ENCODE measurements around the gene EGLN1.

Gene EGLN1

DNA sequence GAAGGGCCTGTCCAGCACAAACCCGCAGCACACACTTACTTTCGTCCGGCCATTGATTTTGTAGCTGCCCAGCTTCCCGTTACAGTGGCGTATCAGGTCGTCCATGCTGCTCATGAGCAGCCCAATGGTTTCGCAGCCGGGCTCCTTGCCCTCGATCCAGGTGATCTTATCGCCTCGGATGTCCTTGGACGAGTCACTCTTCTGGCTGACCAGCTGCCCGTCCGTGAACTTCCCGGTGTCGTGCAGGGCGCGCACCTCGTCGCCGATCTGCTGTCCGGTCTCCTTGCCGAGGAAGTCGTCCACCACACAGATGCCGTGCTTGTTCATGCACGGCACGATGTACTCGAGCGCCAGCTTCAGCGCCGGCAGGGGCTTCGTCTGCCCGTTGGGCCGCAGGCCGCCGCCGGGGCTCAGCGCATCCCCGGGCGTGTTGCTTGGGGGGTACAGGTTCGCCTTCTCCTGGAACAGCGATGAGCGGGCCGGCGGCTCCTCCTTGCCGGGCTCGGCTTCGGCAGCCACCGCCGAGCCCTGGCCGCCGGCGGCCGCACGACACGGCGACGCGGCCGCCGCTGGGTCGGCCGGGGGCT is 1.0 kb downstream of the EGLN1 start:
- DNase-seq (ENCODE audit: low read depth) = peak; percentile 39

DNA sequence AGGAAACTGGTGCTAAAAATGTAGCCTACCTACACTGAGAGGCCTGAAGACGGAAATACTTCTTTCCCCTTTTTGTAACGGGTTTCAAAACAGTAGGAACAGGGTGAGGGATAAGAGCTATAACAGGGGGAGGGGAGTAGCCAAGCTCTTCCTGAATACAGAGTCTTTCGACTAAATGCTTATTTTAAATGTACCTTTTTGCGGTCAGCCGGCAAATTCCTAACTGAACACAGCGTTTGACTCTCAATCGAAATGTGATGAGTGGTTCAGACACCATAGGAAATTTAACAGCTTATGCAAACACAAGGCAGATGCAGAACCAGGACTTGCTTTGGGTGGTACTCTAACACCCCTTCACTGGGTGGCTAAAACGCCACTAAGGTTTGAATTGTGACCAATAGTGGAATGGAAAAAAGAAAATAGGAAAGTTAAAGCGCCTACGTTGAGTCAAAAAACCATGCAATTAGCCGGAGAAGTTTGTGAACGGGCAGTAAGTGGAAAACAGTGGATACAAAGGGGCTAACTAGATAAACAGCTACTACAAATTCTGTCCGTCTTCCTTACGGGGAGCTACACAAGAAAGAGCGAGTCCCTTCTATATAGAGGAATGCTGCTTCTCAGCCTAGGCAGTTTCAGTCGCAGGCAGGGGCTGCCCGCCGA is 1.7 kb downstream of the EGLN1 start:
- DNase-seq (ENCODE audit: low read depth) = no peak

DNA sequence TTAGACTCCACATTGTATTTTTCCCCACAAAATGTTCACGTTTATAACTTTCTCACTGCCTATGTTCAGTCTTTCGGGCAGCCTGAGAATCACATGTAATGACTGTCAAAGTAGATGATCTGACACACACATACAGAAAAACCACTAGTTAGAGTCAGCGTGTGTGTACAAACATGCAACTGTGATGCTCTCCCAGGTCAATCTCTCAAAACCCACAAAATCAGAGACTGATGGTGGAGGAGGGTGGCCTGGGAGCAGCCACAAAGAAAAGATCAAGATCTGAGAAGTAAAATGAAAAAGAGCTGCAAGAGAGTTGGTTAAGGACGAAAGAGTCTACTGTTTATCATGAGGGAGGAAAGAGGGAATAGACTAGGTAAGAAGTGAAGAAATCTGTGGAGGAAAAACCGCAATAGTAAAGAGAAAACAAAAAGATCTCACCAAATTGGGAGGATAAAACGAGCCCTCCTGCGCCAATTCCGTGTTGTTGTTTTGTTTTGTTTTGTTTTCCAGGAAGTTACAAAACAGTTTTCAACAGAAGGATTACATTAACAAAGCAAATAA is 2.3 kb downstream of the EGLN1 start:
- DNase-seq (ENCODE audit: low read depth) = no peak

DNA sequence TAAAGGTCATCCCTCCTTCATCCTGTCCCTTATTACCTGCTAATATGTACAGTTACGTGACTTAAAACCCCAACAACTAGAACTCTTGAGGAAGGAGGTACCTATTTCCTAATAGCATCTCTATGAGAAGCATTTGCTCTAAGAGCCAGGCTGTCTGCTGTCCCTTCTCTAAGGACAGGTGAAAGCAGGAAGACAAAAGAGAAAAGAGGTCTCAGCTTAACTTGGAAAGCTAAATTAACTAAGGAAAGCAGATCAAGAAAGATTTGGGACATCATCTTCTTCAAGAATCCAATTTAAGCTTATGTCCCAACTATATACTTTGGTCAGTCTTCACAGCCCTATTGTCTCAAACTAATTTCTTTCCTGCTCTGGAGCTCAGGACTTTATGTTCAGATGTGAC is 2.9 kb downstream of the EGLN1 start:
- no peak for DNase-seq (ENCODE audit: low read depth)

DNA sequence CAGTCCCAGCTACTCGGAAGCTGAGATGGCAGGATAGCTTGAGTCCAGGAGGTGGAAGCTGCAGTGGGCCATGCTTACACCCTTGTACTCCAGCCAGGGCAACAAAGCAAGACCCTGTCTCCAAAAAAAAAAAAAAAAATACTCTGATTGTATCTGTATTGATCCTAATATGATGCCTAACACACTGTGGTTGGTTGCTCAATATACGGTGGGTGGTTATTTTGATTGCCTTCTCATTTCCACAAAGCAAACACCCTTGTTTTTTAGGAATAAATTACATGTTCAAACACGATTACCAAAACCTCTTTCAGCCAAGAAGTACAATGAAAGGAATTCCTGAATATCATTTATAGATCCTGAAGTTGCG is 3.4 kb downstream of the EGLN1 start:
- no peak for DNase-seq (ENCODE audit: low read depth)

DNA sequence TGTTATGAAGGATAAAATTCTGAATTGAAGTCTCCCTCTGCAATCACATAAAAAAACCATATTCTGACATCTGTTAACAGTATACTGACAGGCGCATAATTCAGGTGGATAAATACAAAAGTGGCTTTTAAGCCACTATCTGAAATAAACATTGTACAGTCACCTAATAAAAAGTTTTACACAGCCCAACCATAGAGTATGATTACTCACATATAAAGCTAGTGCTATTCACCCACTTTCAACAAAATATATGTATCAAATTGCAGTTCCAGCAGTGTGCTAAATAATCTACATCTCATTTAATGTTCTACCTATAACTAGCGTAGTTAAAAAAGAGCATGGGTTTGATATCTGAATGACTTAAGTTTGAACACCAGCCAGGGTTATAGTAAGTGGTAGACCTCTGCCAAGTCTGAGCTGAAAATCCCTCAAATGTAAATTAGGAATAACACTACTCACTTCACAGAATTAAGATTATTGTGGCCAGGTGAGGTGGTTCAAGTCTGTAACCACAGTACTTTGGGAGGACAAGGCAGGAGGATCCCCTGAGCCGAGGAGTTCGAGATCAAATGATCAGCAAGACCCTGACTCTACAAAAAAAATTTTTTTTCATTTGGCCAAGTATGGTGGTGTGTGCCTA is 3.9 kb downstream of the EGLN1 start:
- no peak for DNase-seq (ENCODE audit: low read depth)

DNA sequence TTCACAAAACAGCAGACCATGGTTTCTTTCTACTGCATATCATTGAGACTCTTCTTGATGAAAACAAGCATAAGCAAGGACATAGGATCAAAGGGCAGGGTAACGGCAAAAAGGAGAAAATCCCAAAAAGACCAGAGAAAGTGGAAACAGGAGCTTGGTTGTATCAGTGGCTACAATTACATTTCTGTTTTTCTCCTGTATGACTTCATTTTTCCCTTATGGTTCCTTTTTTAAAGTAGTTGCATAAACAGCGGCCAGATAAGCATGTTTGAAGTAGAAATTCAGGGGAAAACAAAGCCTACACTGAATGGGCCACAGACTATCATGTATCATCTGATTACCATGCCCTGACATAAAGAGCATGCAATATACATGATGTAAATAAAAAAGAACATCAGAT is 4.6 kb downstream of the EGLN1 start:
- DNase-seq (ENCODE audit: low read depth) = no peak

DNA sequence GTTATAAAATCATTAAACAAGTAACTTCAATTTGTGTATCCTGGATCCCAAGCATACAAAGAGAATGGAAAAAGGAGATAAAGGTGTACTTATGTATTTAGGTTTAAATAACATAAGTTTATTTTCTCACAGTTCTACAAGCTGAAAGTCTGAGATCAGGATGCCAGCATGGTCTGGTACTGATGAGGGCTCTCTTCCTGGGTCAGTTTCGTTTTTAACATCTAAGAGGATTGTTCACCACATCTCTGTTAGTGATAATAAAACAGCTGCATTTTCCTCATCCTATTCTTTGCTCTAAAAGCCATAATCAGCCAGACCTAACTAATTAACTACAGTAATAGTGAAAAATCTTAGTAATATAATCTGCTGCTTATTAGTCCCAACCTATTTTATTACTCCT is 5.2 kb downstream of the EGLN1 start:
- DNase-seq (ENCODE audit: low read depth) = peak; percentile 26

DNA sequence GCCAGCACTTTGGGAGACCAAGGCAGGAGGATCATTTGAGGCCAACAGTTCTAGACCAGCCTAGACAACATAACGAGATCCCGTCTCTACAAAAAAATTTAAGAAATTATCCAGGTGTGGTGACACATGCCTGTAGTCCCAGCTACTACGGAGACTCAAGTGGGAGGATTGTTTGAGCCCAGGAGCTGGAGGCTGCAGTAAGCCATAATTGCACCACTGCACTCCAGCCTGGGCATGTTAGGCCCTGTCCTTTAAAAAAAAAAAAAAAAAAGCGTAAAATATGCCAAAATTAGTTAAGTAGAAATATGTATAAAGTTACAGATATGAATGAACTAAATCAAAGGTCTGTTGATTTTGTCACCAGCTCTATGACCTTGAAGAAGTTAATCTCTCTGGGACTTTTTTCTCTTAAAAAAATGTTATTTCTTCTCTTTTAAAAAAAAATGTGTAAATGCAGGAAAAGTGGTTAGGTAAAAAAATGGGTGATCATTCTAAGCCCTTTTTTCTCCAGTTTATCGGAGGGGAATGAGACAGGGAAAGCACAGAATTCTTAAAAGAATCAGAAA is 7.0 kb downstream of the EGLN1 start:
- DNase-seq (ENCODE audit: low read depth) = no peak

DNA sequence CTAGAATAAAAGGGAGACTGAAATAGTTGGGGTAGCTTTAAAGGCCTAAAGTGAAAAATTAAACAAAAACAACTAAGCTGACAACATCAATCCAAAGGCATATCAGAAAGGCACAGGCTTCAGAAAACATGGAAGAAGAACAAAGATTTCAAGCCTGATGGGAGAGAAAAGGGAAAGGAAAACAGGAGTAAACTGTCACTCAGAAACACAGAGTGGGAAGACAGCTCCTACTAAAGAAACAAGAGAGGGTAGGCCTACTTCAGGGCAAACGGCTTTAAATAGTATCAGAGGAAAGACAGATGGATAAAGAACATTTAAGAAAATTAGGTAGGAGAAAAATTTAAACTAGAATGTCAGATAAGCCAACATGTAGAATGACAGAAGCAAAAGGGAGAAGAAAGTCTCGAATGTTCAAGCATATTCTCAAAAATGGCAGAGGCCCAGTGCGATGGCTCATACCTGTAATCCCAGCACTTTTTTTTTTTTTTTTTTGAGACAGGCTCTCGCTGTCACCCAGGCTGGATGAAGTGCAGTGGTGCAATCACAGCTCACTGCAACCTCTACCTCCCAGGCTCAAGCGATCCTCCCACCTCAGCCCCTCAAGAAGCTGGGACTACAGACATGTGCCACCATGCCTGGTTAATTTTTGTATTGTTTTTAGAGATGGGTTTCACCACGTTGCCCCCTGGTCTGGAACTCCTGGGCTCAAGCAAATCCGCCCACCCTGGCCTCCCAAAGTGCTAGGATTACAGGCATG is 7.6 kb downstream of the EGLN1 start:
- DNase-seq (ENCODE audit: low read depth) = no peak

DNA sequence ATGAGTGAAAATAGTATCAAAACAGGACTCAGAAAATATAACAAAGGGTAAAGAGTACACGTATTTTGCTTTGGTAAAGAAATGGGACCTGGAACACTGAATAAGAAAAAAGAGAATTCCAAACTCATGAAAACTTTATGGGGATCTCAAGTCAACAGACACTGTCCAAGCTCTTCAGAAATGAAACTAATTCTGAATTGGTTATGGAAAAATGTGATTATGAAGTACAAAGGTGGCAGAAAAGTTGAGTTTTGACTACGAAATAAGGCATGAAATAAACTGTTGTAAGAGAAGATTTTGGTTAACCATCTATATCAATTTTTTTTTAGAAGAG is 8.4 kb downstream of the EGLN1 start:
- DNase-seq (ENCODE audit: low read depth) = no peak

DNA sequence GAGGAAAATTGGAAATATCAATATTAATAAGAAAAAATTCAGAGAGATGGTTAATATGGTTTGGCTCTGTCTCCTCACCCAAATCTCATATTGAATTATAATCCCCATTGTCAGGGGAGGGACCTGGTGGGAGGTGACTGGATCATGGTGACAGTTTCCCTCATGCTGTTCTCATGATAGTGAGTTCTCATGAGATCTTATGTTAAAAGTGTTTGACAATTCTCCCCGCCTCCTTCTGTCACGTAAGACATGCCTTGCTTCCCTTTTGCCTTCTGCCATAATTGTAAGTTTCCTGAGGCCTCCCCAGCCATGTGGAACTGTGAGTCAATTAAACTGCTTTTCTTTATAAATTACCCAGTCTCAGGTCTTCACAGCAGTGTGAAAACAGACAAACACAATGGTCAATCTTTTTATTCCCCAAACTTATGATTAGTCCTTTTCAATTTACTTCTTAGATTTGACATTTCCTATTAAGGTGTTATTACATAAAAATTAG is 11.0 kb downstream of the EGLN1 start:
- no peak for DNase-seq (ENCODE audit: low read depth)

DNA sequence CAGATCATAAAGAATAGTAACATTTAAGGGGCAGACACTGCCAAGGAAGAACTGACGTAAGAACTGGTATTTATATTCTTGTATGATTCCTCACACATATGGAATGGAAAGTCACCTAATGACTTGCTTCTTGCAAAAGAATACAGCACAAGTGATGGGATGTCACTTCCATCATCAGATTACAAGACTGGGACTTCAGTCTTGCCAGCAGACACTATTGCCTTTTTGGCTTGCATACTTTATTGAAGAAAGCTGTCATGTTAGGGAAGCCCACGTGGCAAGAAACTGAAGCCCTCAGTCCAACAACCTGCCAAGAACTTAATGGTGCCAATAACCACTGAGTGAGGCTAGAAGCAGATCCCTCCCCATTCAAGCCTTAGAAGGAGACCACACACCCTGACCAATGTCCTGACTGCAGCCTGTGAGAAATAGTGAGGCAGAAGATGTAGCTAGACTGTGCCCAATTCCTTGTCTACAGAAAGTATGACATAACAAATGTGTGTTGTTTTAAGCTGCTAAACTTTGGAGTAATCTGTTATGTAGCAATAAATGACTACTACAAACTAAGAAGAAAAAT is 12.0 kb downstream of the EGLN1 start:
- no peak for DNase-seq (ENCODE audit: low read depth)

DNA sequence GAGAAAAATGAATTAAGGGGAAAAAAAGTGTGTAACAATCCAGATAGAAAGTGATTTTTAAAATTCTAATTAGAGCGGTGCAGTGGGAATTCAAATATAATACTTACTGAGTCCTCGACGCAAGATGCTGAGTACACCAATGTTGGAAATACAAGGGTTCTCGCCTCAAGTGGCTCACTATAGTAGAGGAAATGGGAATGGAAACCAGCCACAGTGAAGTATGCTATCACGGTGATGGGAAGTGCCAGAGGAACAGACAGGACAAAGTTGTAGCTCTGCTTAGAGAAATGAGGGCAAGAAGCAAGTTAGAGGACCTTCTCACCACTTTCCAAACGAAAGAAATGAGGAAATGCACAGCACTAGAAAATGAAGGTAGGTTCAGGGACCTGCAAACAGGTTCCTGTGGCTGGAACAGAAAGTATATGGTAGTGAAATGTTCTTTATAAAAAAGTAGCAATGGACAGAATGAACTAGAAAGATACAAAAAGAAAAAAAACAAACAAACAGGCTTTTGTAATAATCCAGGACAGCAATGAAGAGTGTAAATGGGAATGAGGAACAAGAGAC is 13.5 kb downstream of the EGLN1 start:
- DNase-seq (ENCODE audit: low read depth) = no peak

DNA sequence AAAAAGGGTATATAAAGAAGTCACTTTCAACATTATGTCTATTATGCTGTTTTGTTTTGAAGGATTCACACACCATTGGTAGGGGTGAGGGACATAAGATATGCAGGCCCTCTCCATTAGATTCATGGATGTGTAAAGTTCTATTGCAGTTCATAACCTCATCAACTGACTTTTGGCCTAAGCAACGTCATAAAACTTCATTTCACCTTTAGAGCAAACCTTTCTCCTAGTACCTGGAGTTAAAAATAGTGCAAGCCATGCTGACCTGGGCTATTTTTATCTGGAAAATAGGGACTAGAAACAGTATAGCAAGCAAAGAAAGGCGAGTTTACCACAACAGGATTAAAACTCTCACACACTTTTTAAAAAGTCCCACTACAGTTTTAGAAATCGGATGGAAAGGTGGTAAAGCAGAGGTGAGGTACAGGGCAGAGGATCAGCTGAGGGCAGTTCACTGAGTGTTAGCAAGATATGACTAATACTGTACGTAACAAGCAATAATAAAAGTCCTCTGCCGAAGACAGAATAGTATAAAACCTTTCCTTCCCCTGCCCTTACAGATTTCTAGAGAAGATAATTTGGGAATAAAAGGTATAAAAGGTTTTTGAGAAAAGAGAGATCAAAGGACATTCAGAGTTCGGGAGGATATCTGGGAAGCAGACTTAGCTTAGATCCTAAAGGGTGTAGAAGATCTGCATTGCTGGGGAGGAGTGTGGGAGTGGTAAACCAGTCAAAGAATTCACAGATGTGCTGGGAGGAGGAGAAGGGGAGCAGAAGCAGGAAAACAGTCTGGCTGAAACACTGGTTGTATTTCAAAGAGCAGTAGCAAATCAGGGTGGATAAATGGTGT is 14.3 kb downstream of the EGLN1 start:
- DNase-seq (ENCODE audit: low read depth) = no peak

DNA sequence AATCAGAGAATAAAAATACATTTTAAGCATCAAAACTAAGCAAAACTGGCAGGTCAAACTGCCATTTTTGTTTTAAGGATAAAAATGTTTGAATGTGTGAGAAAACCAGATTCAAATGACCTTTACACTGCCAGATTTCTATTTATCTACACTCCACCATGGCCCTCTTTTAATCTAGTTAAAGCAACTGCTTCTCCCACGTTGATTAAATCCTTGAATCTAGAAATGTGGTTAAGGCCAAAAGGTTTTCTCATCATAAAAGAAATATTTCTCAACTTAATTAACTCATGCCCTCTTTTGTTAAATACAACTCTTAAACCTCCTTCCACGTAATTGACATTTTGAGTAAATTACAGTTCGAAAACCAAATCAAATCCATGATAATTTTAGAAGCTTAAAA is 15.0 kb downstream of the EGLN1 start:
- no peak for DNase-seq (ENCODE audit: low read depth)

DNA sequence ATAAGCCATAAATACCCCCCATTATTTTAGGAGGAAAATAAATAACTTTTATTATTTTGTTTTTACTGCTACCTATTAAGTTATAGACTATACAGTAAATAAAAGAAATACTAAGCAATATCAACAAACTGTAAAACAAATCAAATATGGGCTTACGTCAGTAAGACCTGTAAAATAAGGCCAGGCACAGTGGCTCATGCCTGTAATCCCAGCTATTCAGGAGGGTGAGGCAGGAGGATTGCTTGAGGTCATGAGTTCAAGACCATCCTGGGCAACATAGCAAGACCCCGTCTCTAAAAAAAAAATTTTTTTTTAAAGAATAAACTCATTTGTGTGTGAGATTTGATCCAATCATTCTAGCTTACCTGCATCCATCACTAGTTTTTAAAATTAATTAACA is 17.8 kb downstream of the EGLN1 start:
- no peak for DNase-seq (ENCODE audit: low read depth)

DNA sequence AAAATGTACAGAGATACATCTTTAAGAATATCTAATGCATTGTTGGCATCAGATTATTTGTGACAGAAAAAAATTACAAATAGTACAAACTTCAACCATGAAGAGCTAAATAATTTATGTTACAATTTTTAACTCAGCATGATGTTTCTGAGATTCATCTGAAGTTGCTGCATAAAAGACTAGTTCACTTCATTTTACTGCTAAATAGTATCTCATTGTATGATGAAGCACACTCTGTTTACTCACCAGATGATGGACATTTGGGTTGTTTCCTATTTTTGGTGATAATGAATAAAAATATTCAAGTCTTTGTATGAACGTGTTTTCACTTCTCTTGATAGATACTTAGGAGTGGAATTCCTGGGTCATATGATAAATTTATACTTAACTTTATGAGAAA is 20.6 kb downstream of the EGLN1 start:
- DNase-seq (ENCODE audit: low read depth) = no peak

DNA sequence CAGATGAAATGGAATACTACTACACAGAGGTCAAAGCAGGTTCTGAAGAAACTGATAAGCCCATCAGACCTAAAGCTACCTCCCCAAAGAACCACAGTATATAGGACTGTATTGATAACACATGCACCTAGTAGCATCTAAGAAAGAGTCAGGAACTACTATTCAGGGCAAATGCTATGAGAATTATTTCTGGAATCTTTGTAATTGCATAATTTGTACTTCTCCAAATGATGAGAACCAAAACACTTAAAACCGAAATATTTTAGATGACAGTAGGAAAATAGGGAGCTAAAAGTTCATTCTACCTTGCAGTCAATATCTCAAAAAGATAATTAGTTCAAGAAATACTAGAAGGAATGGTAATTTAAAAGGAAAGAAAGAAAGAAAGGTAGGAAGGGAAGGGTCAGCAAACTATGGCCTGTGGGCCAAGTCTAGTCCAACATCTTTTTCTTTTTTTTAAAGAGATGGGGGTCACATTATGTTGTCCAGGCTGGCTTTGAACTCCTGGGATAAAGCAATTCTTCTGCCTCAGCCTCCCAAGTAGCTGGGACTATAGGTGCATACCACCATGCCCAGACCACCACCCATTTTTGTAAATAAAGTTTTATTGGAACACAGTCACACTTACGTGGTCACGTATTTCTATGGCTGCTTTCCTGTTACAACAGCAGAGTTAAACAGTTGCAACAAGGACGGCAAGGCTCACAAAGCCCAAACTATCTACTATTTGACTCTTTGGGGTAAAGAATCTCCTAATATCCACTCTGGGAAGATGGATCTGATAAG is 24.0 kb downstream of the EGLN1 start:
- no peak for DNase-seq (ENCODE audit: low read depth)

DNA sequence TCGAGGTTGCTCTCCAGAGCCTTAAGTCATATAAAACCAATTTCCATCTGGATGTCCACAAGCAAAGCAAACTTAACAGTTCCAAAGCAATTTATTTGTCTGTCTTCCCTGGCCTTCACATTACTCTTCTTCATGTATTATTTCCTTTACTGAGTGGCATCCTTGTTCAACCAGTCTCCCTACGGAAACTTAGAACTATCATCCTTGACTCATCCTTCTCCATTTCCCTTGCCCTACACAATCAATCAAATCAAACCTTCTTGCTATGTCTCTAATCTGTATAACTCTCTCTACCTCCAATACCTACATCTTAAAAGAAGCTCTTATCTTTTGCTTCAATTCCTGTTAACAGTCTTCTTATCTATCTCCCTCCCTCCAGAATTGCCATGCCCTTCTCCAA is 25.4 kb downstream of the EGLN1 start:
- no peak for DNase-seq (ENCODE audit: low read depth)

Measured in CMK (cell line).